ENCODE data around the gene CTDSPL.

- TF ChIP-seq CTCF (IDR thresholded peaks at IDR 0.05; ENCODE audit: poor library complexity) = no peak
- no peak for TF ChIP-seq EZH2 (IDR thresholded peaks at IDR 0.05; ENCODE audit: borderline replicate concordance)
- no peak for TF ChIP-seq EZH2phosphoT487 (IDR thresholded peaks at IDR 0.05; ENCODE audit: low read depth, severe bottlenecking, unreplicated experiment)
Measured at GRCh38 chr3:37836589-37836988, 25.1 kb upstream of the CTDSPL start.
